HT1080 (cell line): ENCODE measurements around the gene EIF2AK3. TPM values are rescaled to one million over a fixed set of nuclear protein-coding genes. Genes with fewer than 3 reads are reported as not detected.
"Not testable (repeated sequence)": the region's sequence is repeated elsewhere in the genome, so short reads cannot be mapped to it uniquely, and the experiment has no call there.

Experiments
- DNase-seq: peaks from one replicate; pipeline ENCODE4 v3.0.0-alpha.2; 2015; ENCODE audit warnings: low read depth
- total RNA-seq: library from RNA; depleted of rRNA; stranded (reverse); fragments of >200 nt; shearing (Covaris generic); gene quantifications from 2 replicates; pipeline ENCODE4 v1.2.3, GENCODE V29; 2014

EIF2AK3 gene
- total RNA-seq, 1 experiment from 2014 or later, result 8.4 TPM

- no peak for DNase-seq
Observed at GRCh38 chr2:88599527-88599926, 27.7 kb downstream of the EIF2AK3 start.

GRCh38 chr2:88597168-88597567, 30.1 kb downstream of the EIF2AK3 start:
- no peak for DNase-seq

DNA sequence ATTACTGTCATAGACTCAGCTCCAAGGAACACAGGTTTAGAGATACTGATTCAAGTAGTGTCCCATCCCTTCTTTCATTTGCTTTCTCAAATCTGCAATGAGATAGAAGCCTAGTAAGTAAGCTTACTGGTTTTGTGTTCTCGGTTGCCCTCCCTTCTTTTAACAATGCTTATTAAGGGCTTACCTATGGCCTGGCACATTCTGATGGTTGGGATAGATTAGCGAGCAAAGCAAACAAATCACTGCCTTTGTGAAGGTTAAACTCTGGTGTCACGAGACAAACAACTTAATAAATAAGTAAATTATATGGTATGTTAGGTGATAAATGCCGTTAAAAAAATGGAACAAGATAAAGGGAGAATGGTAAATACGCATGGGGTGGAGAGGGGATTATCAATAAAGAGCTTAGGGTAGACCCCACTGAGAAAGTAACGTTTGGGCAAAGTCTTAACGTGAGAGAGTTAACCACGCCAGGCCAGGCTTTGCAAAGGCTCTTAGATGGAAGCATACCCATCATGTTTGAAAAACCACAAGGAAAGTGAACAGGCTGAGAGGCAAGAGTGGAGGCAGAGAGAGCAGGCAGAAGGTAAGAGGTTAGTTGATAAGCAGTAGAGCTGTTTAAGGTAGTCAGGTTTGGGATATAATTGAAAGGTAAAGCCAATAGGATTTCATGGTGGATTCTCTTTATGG, 31.0 kb downstream of the EIF2AK3 start:
- DNase-seq, result no peak

- DNase-seq, result no peak
Observed at GRCh38 chr2:88591698-88592097, 35.6 kb downstream of the EIF2AK3 start.

- peak; percentile 19 for DNase-seq
Observed at GRCh38 chr2:88590998-88591613, 36.2 kb downstream of the EIF2AK3 start.

DNA sequence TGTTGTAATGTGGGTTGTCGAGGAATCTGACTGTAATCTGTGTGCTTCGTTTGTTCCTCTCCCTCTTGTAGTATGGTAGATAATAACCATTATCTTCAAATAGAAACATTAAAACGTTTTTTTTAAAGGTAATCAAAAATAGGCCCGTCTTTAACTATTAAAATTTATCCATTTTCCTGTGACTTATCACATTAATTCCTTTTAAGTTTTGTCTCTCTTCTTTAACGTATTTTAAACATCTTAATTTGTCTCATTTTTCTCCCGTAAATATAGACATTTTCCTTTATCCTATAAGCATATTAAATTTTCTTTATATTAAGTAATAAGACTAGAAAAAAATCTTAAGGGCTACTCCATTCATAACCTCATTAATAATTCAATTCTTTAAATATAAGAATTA, 41.3 kb downstream of the EIF2AK3 start:
- DNase-seq, result no peak

DNA sequence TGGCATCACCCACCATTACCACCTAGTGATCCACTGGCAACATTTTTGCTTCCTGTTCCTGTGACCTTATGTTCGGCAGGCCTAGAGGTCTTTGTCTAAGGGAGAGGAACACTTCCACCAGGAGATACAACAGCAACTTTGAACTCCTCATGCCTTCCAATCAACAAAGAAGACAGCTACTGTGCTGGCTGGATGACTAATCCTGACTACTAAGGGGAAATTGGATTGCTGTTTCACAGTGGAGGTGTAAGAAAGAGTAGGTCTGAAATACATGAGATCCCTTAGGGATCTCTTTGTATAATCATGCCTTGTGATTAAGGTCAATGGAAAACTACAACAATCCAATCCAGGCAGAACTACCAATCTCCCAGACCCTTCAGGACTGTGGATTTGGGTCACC, 45.2 kb downstream of the EIF2AK3 start:
- DNase-seq, result peak; percentile 56

- DNase-seq, result no peak
Observed at GRCh38 chr2:88580088-88580487, 47.2 kb downstream of the EIF2AK3 start.

DNA sequence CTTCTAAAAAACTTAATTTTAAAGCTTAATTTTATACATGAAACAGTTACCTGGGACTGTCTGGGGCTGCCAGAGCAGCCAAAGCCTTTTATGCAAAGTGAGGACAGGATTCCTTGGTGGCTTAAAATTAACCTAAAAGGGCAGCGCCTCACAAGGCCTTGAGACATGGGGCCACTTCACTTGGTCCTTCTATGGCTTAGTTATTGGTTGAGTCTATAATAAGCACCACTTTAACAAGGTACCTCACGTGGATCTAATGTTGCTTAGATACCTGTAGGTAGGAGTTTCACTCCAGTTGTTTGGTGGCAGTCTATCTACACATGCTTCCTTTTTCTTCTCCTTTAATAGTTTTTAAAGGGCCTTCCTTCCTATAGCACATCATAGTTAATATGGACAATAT, 51.6 kb downstream of the EIF2AK3 start:
- DNase-seq, result no peak

- DNase-seq, result no peak
Observed at GRCh38 chr2:88575051-88575450, 52.2 kb downstream of the EIF2AK3 start.

- DNase-seq, result no peak
Observed at GRCh38 chr2:88574445-88574844, 52.8 kb downstream of the EIF2AK3 start.

DNA sequence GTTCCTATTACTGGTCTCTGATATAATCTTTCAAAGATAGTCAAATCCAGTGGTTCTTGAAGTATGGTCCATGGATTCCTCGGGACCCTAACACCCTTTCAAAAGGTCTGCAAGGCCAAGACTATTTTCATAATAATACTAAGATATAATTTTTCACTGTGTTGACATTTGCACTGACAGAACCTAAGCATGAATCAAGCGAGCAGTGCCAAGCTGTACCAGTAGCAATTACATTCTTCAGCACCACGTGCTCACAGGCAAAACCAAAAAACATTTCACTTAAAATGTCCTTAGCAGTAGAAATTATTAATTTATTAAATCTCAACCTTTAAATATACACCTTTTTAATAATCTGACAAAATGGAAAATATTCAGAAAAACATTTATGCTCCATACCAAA, 59.1 kb downstream of the EIF2AK3 start:
- DNase-seq, result no peak

DNA sequence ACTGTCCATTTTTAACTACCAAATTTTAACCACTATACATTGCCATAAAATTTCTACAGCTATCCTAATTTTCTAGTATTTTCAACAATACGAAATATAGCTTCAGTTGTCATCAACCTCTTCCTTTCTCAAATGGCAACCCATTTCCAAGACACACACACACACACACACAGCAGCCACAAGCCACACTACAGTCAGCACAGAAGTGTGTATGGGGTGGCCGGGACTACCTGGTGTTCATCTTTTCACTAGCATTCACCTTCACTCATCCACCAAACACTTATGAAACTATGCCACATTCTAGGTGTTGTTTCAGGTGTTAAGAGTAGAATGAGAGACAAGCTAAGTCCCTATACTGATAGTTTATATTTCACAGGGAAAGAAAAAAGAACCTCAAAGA, 62.9 kb downstream of the EIF2AK3 start:
- no peak for DNase-seq

DNA sequence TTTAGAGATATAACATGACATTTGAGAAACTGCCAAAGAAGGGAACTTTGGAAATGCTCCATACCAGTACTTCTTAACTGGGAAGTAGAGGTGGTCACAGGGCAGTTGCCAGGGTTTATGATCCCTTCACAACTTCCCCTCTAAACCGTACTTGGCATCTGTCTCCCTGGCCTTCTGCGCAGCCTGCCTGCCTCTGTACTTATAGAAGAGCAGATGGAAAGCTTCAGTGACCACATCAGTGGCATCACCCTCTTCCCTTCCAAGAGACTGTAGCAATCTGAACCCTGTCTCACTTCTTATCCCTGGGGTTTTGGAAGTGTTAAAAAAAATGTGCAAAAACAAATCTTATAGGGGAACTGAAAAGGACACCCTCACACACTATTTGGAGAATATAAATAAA, 64.1 kb downstream of the EIF2AK3 start:
- no peak for DNase-seq

- no peak for DNase-seq
Observed at GRCh38 chr2:88561646-88562388, 65.4 kb downstream of the EIF2AK3 start.

GRCh38 chr2:88560619-88561307, 66.5 kb downstream of the EIF2AK3 start:
- DNase-seq, result no peak

DNA sequence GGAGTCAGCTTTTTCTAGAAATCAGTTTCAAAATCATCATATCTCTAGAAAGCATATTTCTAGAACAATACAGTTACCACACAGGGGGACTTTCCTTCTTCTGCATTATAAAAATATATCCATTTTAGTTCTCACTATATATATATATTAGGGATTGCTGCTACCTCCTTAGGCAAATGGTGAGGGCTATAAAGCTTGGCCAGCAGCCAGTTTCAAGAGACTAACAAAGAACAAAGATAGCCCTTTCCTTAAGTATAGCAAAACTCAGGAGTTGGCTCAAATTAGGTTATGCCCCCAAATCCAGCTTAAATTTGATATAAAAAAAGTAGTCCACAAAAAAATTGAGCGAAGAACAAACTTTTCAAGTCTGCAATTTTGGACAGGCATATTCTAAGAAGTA, 70.0 kb downstream of the EIF2AK3 start:
- DNase-seq, result no peak

DNA sequence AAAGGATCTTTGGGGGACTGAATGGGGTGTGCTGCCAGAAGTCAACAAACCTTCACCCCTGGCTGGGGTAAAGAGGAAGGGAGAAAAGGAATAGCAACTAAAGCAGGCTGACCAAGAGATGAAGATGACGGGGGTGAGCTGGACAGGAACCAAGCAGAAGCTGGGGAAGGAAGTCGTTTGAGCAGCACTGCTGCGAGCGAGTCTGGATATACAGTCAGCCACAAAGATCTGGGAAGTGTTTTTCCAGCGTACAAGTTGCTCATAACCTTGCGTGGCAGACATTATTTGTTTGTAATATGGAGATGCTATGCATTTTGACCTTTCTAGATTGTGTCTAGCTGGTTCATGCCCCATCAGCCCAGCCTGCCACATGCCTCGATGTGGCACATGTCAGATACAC, 71.2 kb downstream of the EIF2AK3 start:
- DNase-seq, result no peak

- DNase-seq, result no peak
Observed at GRCh38 chr2:88554189-88554588, 73.1 kb downstream of the EIF2AK3 start.

GRCh38 chr2:88549616-88550292, 77.5 kb downstream of the EIF2AK3 start:
- DNase-seq, result no peak

DNA sequence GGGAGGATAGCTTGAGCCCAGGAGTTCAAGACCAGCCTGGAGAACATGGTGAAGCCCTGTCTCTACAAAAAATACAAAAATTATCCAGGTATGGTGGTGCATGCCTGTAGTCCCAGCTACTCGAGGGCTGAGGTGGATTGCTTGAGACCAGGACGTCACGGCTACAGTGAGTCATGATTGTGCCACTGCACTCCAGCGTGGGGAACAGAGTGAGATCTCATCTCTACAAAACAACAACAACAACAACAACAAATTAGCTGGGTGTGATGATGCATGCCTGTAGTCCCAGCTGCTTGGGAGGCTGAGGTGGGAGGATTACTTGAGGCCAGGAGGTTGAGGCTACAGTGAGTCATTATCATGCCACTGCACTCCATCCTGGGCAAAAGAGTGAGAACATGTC, 81.0 kb downstream of the EIF2AK3 start:
- not testable (repeated sequence) for DNase-seq
